HG02938 (cell line): ENCODE results near the gene DPEP2NB.
"Not testable (repeated sequence)": the region's sequence is repeated elsewhere in the genome, so short reads cannot be mapped to it uniquely, and the experiment has no call there.

Experiments
- ATAC-seq: cut with Tn5 transposase; IDR thresholded peaks from one replicate; pipeline ENCODE4 v1.9.1; 2021; ENCODE audit warnings: mild to moderate bottlenecking, moderate library complexity; ENCODE audit not compliant: unreplicated experiment

Gene DPEP2NB

GRCh38 chr16:67987460-67988160 is 28.1 kb downstream of the DPEP2NB start:
- no peak for ATAC-seq

- no peak for ATAC-seq
Observed at GRCh38 chr16:67986949-67987348, 28.8 kb downstream of the DPEP2NB start.

GRCh38 chr16:67982011-67982696 is 33.6 kb downstream of the DPEP2NB start:
- ATAC-seq: no peak

- ATAC-seq: no peak
Observed at GRCh38 chr16:67979955-67980678, 35.6 kb downstream of the DPEP2NB start, which contains the start of gene DPEP3. DPEP3 (minus strand) TSS chr16:67980499; CDS start chr16:67980380, 119 bp downstream.

- ATAC-seq: no peak
Observed at GRCh38 chr16:67977469-67978227, 38.1 kb downstream of the DPEP2NB start.

GRCh38 chr16:67977005-67977404 is 38.7 kb downstream of the DPEP2NB start:
- no peak for ATAC-seq

GRCh38 chr16:67976205-67976604 is 39.5 kb downstream of the DPEP2NB start:
- no peak for ATAC-seq

GRCh38 chr16:67975321-67976105 is 40.2 kb downstream of the DPEP2NB start:
- no peak for ATAC-seq

GRCh38 chr16:67972285-67972684 is 43.4 kb downstream of the DPEP2NB start:
- not testable (repeated sequence) for ATAC-seq

GRCh38 chr16:67971111-67971510 is 44.6 kb downstream of the DPEP2NB start:
- ATAC-seq: no peak

- ATAC-seq: peak; percentile 10
Observed at GRCh38 chr16:67969254-67970039, 46.3 kb downstream of the DPEP2NB start.

GRCh38 chr16:67968400-67969253 is 47.1 kb downstream of the DPEP2NB start, which contains the start of gene SLC12A4:
SLC12A4 (minus strand) TSS chr16:67968637; CDS start chr16:67968553, 84 bp downstream.
- ATAC-seq: peak; percentile 58

GRCh38 chr16:67967958-67968399 is 47.7 kb downstream of the DPEP2NB start:
- ATAC-seq: peak; percentile 21

GRCh38 chr16:67967183-67967957 is 48.3 kb downstream of the DPEP2NB start:
- no peak for ATAC-seq

GRCh38 chr16:67966549-67967182 is 49.0 kb downstream of the DPEP2NB start:
- ATAC-seq: no peak

GRCh38 chr16:67965668-67966548 is 49.8 kb downstream of the DPEP2NB start:
- no peak for ATAC-seq
